GM18505 (cell line): ENCODE measurements around the gene TMEM203.

Source experiments
- ATAC-seq: cut with Tn5 transposase; IDR thresholded peaks from one replicate; pipeline ENCODE4 v1.9.1; 2021; ENCODE audit not compliant: unreplicated experiment
- POLR2A ChIP-seq: IDR thresholded peaks from 4 replicates; pipeline ENCODE4 v1.6.1; 2011; ENCODE audit warnings: borderline replicate concordance; ENCODE audit not compliant: insufficient read depth, insufficient read length; ENCODE audit errors: extremely low read depth

Gene TMEM203

DNA sequence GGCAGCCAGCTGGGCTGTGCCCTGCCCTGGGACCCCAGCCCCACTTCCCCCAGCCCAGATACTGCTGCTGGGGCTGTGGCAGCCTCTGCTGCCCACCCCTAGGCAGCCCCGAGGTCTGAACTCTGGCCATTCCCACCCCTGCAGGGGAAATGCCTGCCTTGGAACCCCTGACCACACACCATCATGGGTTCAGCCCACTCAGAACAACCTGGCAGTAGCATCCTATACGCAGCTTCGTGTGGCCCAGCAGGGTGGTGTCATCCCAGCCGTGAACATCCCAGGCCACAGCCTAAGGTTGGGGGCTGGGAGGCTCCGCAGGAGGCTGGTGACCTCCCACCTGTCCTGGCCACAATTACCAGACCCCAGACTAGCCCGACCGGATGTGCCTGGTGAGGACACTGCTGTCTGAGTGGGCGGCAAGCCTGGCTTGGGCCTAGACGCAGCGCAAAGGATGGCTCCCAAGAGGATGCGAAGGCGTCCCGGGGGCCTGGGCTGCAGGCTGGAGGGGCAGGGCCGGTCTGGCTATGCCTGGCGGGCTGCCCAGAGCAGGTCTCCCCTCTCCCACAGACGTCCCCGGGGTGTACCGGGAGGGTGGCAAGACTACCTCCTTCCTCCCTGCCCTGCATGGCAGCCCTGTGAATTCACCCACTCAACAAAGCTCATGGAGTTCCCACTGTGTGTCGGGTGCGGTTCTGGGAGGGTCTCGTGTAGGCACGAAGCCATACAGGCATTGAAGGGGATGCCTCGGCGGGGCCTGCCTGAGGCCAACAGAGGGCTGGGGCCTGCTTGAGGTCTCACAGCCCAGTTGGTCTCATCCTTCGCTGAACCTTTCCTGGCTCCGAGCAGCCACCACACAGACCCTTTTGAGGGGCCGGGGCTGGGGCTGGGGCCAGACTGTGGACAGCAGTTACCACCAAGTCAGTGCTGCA is 23.8 kb upstream of the TMEM203 start:
- TF ChIP-seq POLR2A: no peak
- no peak for ATAC-seq

DNA sequence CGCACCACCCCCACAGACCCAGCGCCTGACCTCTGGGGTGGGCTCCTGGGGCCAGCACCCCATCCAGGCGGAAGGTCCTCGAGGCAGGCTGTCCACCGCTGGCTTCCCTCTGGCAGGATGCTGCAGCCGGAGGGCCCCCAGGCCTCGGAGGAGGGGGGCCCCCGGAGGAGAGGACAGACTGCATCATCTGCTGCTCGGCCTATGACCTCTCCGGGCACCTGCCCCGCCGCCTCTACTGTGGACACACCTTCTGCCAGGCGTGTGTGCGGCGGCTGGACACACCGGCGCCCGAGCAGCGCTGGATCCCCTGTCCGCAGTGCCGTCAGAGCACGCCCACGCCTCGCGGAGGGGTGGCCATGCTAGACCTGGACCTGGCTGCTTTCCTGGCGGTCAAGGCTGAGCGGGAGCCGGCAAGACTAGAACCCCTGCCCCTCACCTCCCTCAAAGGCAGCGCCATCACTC is 23.1 kb upstream of the TMEM203 start:
- TF ChIP-seq POLR2A: no peak
- ATAC-seq: no peak

DNA sequence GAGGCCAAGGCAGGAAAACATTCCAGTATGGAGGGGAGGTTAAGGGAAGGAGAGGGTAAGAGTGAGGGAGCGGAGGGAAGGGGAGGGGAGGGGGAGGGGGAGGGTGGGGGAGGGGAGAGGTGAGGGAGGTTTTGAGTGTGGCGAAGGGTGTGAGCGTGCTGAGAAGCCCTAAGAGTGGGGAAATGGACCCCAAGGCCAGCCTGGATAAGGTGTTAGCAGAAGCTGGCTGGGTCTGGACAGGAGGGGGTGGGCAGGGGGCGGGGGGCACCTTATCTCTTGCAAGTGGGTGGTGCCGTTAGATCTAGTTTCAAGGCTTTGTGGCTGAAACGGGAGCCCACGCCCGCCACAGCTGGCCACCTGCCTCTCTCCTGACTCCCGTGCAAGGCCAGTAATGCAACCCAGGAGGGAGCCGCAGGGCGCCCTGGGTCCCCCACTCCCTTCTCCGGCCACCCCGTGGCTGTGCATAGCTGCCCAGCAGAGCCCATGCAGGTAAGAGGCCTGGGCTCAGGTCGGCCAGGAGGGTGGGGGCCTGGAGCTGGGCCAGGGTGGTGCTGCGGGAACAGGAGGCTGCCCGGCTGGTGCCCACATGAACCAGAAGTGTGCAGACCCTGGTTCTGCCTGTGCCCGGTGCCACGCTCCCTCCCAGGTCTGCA is 22.5 kb upstream of the TMEM203 start:
- TF ChIP-seq POLR2A: no peak
- ATAC-seq: no peak

DNA sequence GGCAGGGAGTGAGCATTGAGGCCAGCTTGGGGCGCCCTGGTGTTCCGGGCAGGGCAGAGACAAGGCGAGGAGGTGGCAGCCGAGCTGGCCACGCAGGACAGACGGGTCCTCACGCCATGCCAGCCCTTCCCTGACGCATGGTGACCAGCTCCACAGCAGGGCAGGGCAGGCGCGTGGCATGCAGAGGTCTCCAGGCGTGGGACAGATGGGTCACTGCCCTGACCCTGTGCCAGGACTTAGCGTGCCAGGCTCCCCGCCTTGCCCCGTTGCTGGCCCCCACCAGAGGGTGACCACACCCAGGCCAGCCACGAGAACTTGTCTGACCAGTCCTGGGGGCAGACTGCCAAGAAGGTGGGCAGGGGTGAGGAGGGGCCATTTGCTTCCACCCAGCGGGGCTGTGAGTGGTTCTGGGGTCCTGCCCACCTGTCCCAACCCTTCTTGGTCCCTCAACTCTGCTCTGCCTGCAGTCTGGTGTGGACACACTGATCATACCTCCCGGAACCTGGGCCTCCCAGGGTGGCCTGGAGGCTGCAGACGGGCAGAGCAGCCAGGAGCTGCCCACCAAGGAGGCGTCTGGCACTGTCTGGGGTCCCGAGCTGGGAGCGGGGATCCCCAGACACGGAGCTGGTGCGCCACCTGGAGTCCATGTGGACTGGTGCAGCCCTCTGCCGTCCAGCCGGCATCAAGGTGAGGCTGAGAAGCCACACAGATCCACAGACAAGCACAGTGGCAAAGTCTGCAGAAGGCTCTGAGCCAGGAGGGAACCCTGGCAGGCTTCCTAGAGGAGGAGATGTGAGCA is 21.8 kb upstream of the TMEM203 start, which contains the start of gene RNF224:
TSS of gene RNF224 (plus strand) at position 449 of the 799 bp plus-strand sequence. CDS start 834 bp downstream, outside the sequence.
- no peak for TF ChIP-seq POLR2A
- no peak for ATAC-seq

DNA sequence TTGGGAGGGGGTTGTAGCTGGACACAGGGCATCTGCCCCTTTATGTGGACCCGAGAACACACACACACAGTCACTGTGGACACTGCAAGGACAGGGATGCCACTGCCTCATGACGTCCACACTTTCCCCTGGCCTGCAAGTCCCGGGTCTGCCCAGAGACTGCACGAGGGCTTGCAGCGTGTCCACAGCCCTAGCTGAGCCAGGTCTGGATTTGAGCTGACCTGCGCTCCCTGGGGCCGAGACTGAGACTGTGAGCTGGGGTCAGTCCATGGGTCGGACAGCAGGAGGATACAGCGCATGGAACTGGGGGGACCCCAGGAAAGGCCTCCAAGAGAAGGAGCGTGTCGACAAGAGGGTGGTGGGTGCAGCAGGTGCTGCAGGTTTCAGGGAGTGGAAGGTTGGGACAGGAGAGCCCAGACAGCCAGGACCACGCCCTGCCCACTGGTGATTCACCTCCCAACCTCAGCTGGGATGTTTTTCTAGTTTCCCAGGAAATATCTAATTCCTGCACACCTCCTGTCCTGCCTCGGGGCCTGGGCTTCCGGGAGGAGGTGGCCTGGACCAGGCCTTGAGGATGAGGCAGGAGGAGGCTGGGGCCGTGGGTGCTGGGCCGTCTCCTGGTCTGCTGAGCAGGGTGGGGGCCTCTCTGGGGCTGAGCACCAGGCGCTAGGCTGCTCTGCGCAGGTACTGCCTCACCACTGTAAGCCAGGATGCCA is 21.0 kb upstream of the TMEM203 start:
- no peak for TF ChIP-seq POLR2A
- no peak for ATAC-seq

DNA sequence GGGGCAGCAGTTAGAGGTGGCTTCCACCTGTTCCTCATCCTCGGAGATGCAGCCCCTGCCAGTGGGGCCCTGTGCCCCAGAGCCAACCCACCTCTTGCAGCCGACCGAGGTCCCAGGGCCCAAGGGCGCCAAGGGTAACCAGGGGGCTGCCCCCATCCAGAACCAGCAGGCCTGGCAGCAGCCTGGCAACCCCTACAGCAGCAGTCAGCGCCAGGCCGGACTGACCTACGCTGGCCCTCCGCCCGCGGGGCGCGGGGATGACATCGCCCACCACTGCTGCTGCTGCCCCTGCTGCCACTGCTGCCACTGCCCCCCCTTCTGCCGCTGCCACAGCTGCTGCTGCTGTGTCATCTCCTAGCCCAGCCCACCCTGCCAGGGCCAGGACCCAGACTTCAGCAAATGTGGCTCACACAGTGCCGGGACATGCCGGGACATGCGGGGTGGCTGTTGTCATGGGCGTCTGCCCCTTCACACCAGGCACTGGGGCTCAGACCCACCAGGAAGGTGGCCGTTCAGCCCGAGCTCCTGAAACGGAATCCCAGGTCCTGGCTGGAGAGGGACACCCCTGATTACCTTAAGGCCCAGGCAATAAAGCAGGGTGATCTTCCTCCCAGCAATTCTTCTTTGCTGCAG is 20.4 kb upstream of the TMEM203 start:
- no peak for TF ChIP-seq POLR2A
- ATAC-seq: no peak

DNA sequence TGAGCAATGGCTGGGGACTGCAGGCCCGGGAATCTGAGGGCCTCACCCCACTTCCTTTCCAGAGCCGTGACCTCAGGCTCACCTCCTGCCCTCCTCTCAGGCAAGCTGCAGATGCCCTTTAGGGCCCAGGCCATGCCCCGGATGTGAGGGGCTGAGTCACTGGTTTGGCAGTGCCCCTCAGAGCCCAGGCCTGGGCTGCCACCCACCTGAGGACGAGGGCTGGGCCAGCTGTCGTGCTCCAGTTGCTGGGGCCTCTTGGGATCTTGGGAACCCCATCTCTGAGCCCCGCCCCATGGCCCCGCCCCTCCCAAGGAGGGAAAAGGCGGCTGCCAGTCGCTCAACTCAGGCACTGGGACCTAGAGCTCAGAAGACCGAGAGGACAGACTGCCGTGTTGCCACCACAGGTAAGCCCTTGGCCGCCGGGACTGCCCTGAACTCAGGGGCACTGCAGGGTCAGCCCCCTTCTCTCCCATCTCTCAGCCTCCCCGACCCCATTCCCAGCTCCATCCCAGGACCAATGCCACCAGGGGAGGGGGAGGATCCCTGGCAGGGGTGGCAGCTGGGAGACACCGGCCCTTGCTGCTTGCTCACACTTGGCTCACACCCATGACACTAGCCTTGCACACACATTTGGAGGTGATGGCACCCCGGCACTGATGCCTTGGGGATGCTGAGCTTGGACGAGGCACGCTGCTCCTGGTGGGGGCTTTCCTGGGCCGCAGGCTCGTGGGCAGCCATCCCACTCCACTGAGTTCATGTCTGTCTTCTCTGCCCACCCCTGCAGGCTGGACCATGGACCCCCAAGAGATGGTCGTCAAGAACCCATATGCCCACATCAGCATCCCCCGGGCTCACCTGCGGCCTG is 19.6 kb upstream of the TMEM203 start, which contains the start of gene CYSRT1:
TSS of gene CYSRT1 (plus strand) at position 345 of the 865 bp plus-strand sequence. CDS start at position 793, 448 bp downstream.
- no peak for ATAC-seq
- TF ChIP-seq POLR2A: no peak

DNA sequence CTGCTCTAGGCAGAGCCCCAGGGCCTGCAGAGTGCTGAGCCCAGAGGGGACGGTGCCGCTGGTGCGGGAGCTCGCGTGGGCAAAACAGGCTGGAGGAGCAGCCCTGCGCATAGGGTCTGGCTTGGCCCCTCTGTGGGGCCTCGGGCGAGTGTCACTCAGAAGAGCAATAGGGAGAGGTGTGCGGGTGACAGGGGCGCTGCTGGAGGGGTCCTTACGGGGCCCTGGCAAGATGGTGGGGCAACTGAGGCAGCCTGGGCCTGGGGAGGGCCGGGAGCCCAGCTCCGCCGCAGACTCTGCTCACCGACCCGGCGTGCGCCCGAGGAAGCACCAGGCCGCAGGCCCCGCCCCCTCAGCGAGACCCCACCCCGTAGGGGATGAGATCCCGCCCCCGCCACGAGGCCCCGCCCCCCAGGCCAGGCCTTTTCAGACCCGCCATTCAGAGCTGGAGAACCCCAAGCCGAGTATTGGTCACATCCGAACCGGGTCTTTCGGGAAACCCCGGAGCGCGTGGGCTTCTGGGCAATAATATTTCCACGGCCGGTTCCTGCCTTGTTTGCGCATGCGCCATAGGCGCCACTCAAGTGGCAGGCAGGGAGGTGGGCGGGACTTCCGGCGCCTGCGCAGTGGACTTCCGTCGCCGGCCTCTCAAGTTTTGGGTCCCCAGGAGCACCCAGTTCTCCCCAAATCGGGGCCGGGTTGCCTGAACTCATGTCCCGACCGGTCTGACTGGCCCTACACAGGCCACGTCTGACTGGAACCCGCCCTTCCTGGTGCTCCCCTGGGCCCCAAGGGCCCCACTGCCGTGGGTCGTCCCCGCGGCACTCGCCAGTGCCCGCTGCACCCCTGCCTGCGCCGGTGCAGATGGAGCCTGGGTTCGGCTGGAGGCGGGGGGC is 17.9 kb upstream of the TMEM203 start:
- ATAC-seq: peak; percentile 57
- TF ChIP-seq POLR2A: peak; percentile 92

DNA sequence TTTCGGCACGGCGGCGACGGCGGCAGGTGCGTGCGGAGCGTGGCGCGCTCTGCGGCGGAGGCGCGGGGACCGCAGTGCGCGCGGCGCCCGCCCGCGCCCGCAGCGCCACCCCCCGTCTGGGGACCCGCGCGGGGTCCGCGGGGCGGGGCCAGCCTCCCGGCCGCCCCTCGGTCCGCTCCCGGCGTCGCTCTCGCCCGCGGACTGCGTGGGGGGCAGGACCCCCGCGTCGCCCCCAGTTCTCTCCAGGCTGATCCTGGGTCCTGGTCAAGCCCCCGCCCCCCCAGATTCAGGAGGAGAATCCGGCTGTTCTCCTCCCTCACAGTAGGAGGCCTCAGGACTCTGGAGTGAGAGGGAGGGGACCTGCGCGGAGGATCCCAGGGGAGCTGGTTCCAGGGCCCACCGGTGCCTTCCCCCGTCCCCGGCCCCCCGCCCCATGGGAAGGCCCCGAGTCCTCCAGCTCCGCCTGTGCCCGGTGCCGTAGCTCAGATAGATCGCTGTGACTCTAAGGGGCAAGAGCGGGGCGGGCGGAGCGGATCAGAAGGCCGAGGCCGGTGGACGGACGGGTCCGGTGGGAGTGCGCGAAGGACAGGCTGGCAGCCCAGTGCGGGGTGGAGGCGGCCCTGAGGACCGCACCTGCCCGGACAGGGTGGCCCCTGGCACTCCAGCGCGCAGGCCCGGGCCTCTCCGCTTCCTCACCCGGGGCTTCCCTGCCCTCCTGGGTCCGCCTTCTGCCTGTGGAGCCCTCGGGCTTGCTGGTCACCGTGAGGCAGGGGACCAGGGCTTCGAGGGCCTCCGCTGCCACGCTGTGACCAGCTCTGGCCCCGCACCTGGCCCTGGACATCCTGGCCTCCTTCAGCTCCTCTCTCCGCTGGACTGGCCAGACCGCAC is 17.0 kb upstream of the TMEM203 start, which contains the start of gene RNF208:
TSS of gene RNF208 (minus strand) at position 51 of the 888 bp plus-strand sequence. CDS start 1,028 bp downstream, outside the sequence.
- peak; percentile 1 for ATAC-seq
- no peak for TF ChIP-seq POLR2A
